ENCODE measurements around the gene CLDN3. TPM values are rescaled to one million over a fixed set of nuclear protein-coding genes. Genes with fewer than 3 reads are reported as not detected.

Gene CLDN3
- total RNA-seq, 2 experiments from 2014 or later = not detected

GRCh38 chr7:73738220-73738611, 31.9 kb downstream of the CLDN3 start:
- peak overlapping the region; percentile 38; the same call in 1 of the 2 replicates for H2AFZ ChIP-seq (ENCODE audit: low read length)
- peak; percentile 78 for DNase-seq (ENCODE audit: low spot score)
- peak overlapping the region; percentile 78 for H3K27ac ChIP-seq (ENCODE audit: low read depth, low read length, poor library complexity, severe bottlenecking)
- peaks cover 4% of the 10 kb centered on the region; the same call in 1 of the 2 replicates for H3K79me2 ChIP-seq (ENCODE audit: insufficient read depth, low read depth, low read length)
- H3K36me3 ChIP-seq (ENCODE audit: insufficient read depth, low read length) = peaks cover 20% of the 10 kb centered on the region
- intact Hi-C loops (cut with micrococcal nuclease; ENCODE audit: unreplicated experiment) = loop anchor here (5.0 to 10.0 kb wide), 2 partner anchors 104 to 213 kb away; partner anchors contain the start of genes BAZ1B and METTL27
- BruUV-seq (replicated peaks) = no TSS peak
- no peaks in the 10 kb centered on the region for H3K9me2 ChIP-seq (ENCODE audit: insufficient read depth, low read length)
- ChIA-PET CTCF (ENCODE audit: unreplicated experiment) (interaction anchor here (0.5 to 1.2 kb wide), 7 partner anchors 10 to 479 kb away, joined by 3 to 13 read pairs (median 6); no protein-coding TSS in a partner anchor), POLR2A (interaction anchor here (0.6 to 1.2 kb wide), 5 partner anchors 35 to 298 kb away, joined by 3 to 4 read pairs (median 3); partner anchors contain the start of gene TBL2)
- H3K4me2 ChIP-seq (ENCODE audit: low read length) = peak overlapping the region; percentile 94
- peaks cover 5% of the 10 kb centered on the region; the same call in 1 of the 2 replicates for H4K20me1 ChIP-seq (ENCODE audit: insufficient read depth, low read length)
- TF ChIP-seq CTCF (conservative IDR thresholded peaks at IDR 0.05; ENCODE audit: low read length) = no peak
- TF ChIP-seq EZH2phosphoT487 (IDR thresholded peaks at IDR 0.05; ENCODE audit: borderline replicate concordance, low read depth, low read length) = no peak
- peaks cover 44% of the 10 kb centered on the region for H3K4me1 ChIP-seq (ENCODE audit: insufficient read depth, low read length, poor library complexity, severe bottlenecking)
- H3K9me3 ChIP-seq (ENCODE audit: low read length) = no peaks in the 10 kb centered on the region
- peak overlapping the region; percentile 91 for H3K4me3 ChIP-seq (ENCODE audit: low read depth, low read length, poor library complexity, severe bottlenecking)

GRCh38 chr7:73737491-73738219, 32.4 kb downstream of the CLDN3 start:
- Histone ChIP-seq H3K27ac (ENCODE audit: low read depth, low read length, poor library complexity, severe bottlenecking) (peak overlapping the region; percentile 78), H3K9me2 (ENCODE audit: insufficient read depth, low read length) (no peaks in the 10 kb centered on the region), H3K4me1 (ENCODE audit: insufficient read depth, low read length, poor library complexity, severe bottlenecking) (peaks cover 38% of the 10 kb centered on the region), H2AFZ (ENCODE audit: low read length) (no peak overlapping the region), H3K9me3 (ENCODE audit: low read length) (no peaks in the 10 kb centered on the region), H4K20me1 (ENCODE audit: insufficient read depth, low read length) (peaks cover 5% of the 10 kb centered on the region; the same call in 1 of the 2 replicates), H3K4me2 (ENCODE audit: low read length) (peak overlapping the region; percentile 94), H3K79me2 (ENCODE audit: insufficient read depth, low read depth, low read length) (peaks cover 4% of the 10 kb centered on the region; the same call in 1 of the 2 replicates), H3K36me3 (ENCODE audit: insufficient read depth, low read length) (peaks cover 20% of the 10 kb centered on the region), H3K4me3 (ENCODE audit: low read depth, low read length, poor library complexity, severe bottlenecking) (peak overlapping the region; percentile 91)
- TF ChIP-seq CTCF (conservative IDR thresholded peaks at IDR 0.05; ENCODE audit: low read length) (no peak), EZH2phosphoT487 (IDR thresholded peaks at IDR 0.05; ENCODE audit: borderline replicate concordance, low read depth, low read length) (no peak)
- no peak for DNase-seq (ENCODE audit: low spot score)
- intact Hi-C loops (cut with micrococcal nuclease; ENCODE audit: unreplicated experiment) = loop anchor here (5.0 to 10.0 kb wide), 2 partner anchors 105 to 213 kb away; partner anchors contain the start of genes BAZ1B and METTL27
- no TSS peak for BruUV-seq (replicated peaks)
- ChIA-PET CTCF (ENCODE audit: unreplicated experiment) (interaction anchor here (0.6 to 1.2 kb wide), 3 partner anchors 9 to 121 kb away, joined by 3 to 13 read pairs (median 6); no protein-coding TSS in a partner anchor), POLR2A (interaction anchor here (0.6 to 1.2 kb wide), 2 partner anchors 65 to 299 kb away, joined by 3 read pairs; no protein-coding TSS in a partner anchor)
